Measurements from ENCODE around the gene GDPD5.

GRCh38 chr11:75549370-75549958 is 23.7 kb upstream of the GDPD5 start:
- TF ChIP-seq CTCF (IDR thresholded peaks at IDR 0.05): no peak
- no peak for TF ChIP-seq EP300 (IDR thresholded peaks at IDR 0.05)
